ENCODE measurements around the gene HNRNPLL. TPM values are rescaled to one million over a fixed set of nuclear protein-coding genes. Genes with fewer than 3 reads are reported as not detected.
"Not testable (repeated sequence)": the region's sequence is repeated elsewhere in the genome, so short reads cannot be mapped to it uniquely, and the experiment has no call there.

Gene HNRNPLL
- total and polyA plus RNA-seq, 4 donors = 53.2 to 85.3 (median 59.7) TPM

DNA sequence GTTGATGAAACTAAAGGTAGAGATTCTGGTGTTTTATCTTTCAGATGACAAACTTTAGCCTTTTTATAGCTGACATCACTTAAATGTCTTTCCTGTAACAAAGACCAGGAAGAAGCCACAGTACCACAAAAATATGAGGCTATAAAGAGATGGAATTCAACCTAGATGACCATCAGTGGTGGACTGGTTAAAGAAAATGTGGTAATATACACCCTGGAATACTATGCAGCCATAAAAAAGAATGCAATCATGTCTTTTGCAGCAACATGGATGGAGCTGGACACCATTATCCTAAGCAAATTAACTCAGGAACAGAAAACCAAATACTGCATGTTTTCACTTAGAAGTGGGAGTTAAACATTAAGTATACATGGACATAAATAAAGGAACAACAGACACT, 18.3 kb upstream of the HNRNPLL start:
- Histone ChIP-seq H3K4me3 (ENCODE audit: low read depth, low read length) (no peak overlapping the region), H3K27me3 (ENCODE audit: control insufficient read depth, insufficient read depth, low read length) (no peaks in the 10 kb centered on the region), H3K9me3 (ENCODE audit: control insufficient read depth, insufficient read depth, low read length) (no peaks in the 10 kb centered on the region), H3K27ac (ENCODE audit: low read depth, low read length) (no peak overlapping the region), H3K4me1 (ENCODE audit: control insufficient read depth, insufficient read depth, low read length) (no peaks in the 10 kb centered on the region), H3K36me3 (ENCODE audit: control insufficient read depth, insufficient read depth, low read length) (no peaks in the 10 kb centered on the region)
- no peak for DNase-seq (ENCODE audit: low read depth in 4 of 6, low spot score in 6 of 6)

DNA sequence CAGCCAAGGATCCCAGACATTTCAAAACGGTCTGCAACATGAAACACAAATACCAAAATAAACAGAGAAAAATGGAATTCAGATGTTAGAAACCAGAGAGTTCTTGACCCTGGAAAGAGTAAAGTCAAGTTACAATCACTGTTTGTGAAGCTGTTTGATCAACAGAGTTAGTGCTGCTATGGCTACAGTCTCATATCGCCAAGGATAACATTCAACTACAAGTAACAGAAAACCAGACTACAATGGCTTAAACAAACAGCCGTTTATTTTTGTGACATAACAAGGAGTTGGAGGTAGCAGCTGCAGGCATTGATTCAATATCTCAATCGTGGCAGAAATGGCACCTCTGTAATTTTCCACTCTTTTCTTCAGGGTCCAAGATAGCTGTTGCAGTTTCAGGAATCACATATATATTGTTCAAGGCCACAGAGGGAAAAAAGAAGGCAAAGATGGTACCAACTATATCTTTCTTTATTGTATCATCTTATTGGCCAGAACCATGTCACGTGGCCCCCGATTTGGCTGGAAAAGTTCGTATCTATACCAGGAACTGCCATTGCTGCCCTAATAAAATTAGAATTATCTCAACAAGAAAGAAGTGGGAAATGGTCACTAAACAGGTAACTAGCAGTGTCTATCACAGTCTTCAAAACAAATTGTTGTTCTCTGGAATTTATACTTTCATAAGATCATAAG, 17.7 kb upstream of the HNRNPLL start:
- Histone ChIP-seq H3K4me3 (ENCODE audit: low read depth, low read length) (no peak overlapping the region), H3K9me3 (ENCODE audit: control insufficient read depth, insufficient read depth, low read length) (no peaks in the 10 kb centered on the region), H3K27ac (ENCODE audit: low read depth, low read length) (no peak overlapping the region), H3K27me3 (ENCODE audit: control insufficient read depth, insufficient read depth, low read length) (no peaks in the 10 kb centered on the region), H3K36me3 (ENCODE audit: control insufficient read depth, insufficient read depth, low read length) (no peaks in the 10 kb centered on the region), H3K4me1 (ENCODE audit: control insufficient read depth, insufficient read depth, low read length) (no peaks in the 10 kb centered on the region)
- WGBS (ENCODE audit: insufficient coverage) = 10% methylated on average over 2 of the region's 7 CpGs
- peak in 1 of 6 donors; percentile 49 for DNase-seq (ENCODE audit: low read depth in 4 of 6, low spot score in 6 of 6)

- Histone ChIP-seq H3K27ac (ENCODE audit: low read depth, low read length) (peak overlapping the region; percentile 47), H3K36me3 (ENCODE audit: control insufficient read depth, insufficient read depth, low read length) (no peaks in the 10 kb centered on the region), H3K9me3 (ENCODE audit: control insufficient read depth, insufficient read depth, low read length) (no peaks in the 10 kb centered on the region), H3K4me3 (ENCODE audit: low read depth, low read length) (no peak overlapping the region), H3K27me3 (ENCODE audit: control insufficient read depth, insufficient read depth, low read length) (no peaks in the 10 kb centered on the region), H3K4me1 (ENCODE audit: control insufficient read depth, insufficient read depth, low read length) (no peaks in the 10 kb centered on the region)
- no peak for DNase-seq (ENCODE audit: low read depth in 4 of 6, low spot score in 6 of 6)
- WGBS (ENCODE audit: insufficient coverage) = 77% methylated on average over 4 of the region's 4 CpGs
Measured at GRCh38 chr2:38619458-38620164, 16.9 kb upstream of the HNRNPLL start.

GRCh38 chr2:38617301-38617700, 14.6 kb upstream of the HNRNPLL start:
- no peaks in the 10 kb centered on the region for H3K9me3 ChIP-seq (ENCODE audit: control insufficient read depth, insufficient read depth, low read length)
- H3K4me3 ChIP-seq (ENCODE audit: low read depth, low read length) = no peak overlapping the region
- no peaks in the 10 kb centered on the region for H3K27me3 ChIP-seq (ENCODE audit: control insufficient read depth, insufficient read depth, low read length)
- no peaks in the 10 kb centered on the region for H3K36me3 ChIP-seq (ENCODE audit: control insufficient read depth, insufficient read depth, low read length)
- no peaks in the 10 kb centered on the region for H3K4me1 ChIP-seq (ENCODE audit: control insufficient read depth, insufficient read depth, low read length)
- H3K27ac ChIP-seq (ENCODE audit: low read depth, low read length) = no peak overlapping the region
- 100% methylated on average over 1 of the region's 3 CpGs for WGBS (ENCODE audit: insufficient coverage)
- no peak for DNase-seq (ENCODE audit: low read depth in 4 of 6, low spot score in 6 of 6)

GRCh38 chr2:38615237-38615636, 12.5 kb upstream of the HNRNPLL start:
- H3K4me3 ChIP-seq (ENCODE audit: low read depth, low read length) = no peak overlapping the region
- no peak for DNase-seq (ENCODE audit: low read depth in 4 of 6, low spot score in 6 of 6)
- H3K27me3 ChIP-seq (ENCODE audit: control insufficient read depth, insufficient read depth, low read length) = no peaks in the 10 kb centered on the region
- H3K9me3 ChIP-seq (ENCODE audit: control insufficient read depth, insufficient read depth, low read length) = no peaks in the 10 kb centered on the region
- no peaks in the 10 kb centered on the region for H3K36me3 ChIP-seq (ENCODE audit: control insufficient read depth, insufficient read depth, low read length)
- no peaks in the 10 kb centered on the region for H3K4me1 ChIP-seq (ENCODE audit: control insufficient read depth, insufficient read depth, low read length)
- H3K27ac ChIP-seq (ENCODE audit: low read depth, low read length) = no peak overlapping the region
- WGBS (ENCODE audit: insufficient coverage) = no CpG with 5 or more reads among the region's 1 CpG

DNA sequence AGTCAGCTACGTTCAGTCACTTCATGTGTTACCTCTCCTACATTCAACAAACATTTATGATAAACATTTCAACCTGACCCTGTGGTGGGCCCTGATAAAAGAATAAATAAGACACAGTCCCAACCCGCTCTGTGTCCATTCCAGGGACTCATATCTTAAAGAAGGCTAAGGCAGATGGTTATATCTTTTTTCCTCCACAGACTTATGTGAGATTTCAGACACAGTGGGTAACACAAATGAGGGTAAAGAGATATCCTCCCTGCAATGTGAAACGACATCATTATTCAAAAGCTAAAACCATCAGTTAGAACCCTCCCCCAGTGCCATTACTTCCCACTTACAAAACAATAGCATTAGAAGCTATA, 11.1 kb upstream of the HNRNPLL start:
- no peaks in the 10 kb centered on the region for H3K27me3 ChIP-seq (ENCODE audit: control insufficient read depth, insufficient read depth, low read length)
- no peak overlapping the region for H3K27ac ChIP-seq (ENCODE audit: low read depth, low read length)
- no peaks in the 10 kb centered on the region for H3K9me3 ChIP-seq (ENCODE audit: control insufficient read depth, insufficient read depth, low read length)
- H3K36me3 ChIP-seq (ENCODE audit: control insufficient read depth, insufficient read depth, low read length) = no peaks in the 10 kb centered on the region
- H3K4me1 ChIP-seq (ENCODE audit: control insufficient read depth, insufficient read depth, low read length) = no peaks in the 10 kb centered on the region
- DNase-seq (ENCODE audit: low read depth in 4 of 6, low spot score in 6 of 6) = no peak
- 70% methylated on average over 1 of the region's 3 CpGs for WGBS (ENCODE audit: insufficient coverage)
- H3K4me3 ChIP-seq (ENCODE audit: low read depth, low read length) = no peak overlapping the region

DNA sequence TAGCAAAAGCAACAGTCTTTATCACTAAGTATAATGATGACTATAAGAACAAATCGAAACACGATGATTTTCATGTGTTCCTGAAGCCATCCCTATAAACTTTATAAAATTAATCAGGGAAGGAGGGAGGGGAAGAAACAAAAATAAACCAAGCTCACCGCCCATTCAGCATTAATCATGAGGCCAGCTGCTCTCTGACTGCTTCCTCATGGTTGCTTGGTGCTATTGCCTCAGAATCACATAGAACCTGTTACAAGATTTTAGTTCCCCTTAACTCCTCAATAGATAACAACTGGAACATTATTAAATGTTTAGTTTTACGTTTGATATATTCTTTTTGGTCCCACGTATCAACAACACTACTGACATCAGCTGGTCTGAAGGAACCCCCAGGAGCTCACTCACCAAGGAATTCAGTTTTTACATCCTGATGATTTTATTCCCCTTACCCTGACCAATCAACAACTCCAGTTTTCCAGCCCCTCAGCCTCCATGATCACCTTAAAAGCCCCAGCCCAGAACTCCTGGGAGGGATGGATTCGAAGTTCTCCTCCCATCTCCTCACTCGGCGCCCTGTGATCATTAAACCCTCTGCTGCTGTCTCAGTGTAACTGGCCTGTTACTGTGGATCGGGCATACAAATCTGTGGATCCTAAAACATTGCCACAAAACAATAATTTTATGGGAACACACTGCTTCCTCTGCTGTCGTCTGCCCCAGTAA, 10.6 kb upstream of the HNRNPLL start:
- Histone ChIP-seq H3K9me3 (ENCODE audit: control insufficient read depth, insufficient read depth, low read length) (no peaks in the 10 kb centered on the region), H3K27ac (ENCODE audit: low read depth, low read length) (no peak overlapping the region), H3K27me3 (ENCODE audit: control insufficient read depth, insufficient read depth, low read length) (no peaks in the 10 kb centered on the region), H3K4me3 (ENCODE audit: low read depth, low read length) (no peak overlapping the region), H3K36me3 (ENCODE audit: control insufficient read depth, insufficient read depth, low read length) (no peaks in the 10 kb centered on the region), H3K4me1 (ENCODE audit: control insufficient read depth, insufficient read depth, low read length) (no peaks in the 10 kb centered on the region)
- no peak for DNase-seq (ENCODE audit: low read depth in 4 of 6, low spot score in 6 of 6)
- WGBS (ENCODE audit: insufficient coverage) = 70% methylated on average over 6 of the region's 10 CpGs

DNA sequence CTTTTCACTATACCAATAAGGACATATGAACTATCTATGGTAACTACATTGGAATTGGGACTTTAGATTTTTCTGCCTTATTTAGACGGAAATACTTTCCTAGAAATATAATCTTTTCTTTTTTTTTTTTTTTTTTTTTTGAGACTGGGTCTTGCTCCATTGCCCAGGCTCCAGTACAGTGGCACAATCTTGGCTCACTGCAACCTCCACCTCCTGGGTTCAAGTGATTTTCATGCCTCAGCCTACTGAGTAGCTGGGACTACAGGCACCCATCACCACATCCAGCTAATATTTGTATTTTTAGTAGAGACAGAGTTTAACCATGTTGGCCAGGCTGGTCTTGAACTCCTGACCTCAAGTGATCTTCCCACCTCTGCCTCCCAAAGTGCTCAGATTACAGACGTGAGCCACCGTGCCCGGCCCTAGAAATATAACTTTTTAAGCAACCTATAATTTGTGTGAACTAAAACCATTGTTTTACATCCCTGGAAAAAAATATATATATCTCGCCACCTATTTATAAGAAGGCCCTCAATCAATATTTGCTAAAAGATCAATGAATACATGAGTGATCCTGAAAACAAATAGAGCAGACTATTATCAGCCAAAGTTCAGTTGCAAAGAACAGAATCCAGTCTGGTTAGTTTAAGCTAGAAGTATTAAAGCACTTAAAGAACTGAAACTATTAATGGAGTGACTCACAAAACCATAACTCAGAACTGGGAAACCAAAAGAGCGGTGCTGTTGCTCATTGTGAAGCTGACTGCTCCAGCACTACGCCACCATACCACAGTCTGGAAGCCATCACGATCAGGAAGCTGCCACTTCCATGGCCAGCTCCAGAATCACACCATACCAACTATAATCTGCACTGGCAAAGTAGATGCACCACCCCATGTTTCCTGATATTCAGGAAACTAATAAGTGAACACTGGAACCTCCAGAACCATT, 8.4 kb upstream of the HNRNPLL start:
- Histone ChIP-seq H3K9me3 (ENCODE audit: control insufficient read depth, insufficient read depth, low read length) (no peaks in the 10 kb centered on the region), H3K4me3 (ENCODE audit: low read depth, low read length) (no peak overlapping the region), H3K36me3 (ENCODE audit: control insufficient read depth, insufficient read depth, low read length) (no peaks in the 10 kb centered on the region), H3K4me1 (ENCODE audit: control insufficient read depth, insufficient read depth, low read length) (no peaks in the 10 kb centered on the region), H3K27me3 (ENCODE audit: control insufficient read depth, insufficient read depth, low read length) (no peaks in the 10 kb centered on the region), H3K27ac (ENCODE audit: low read depth, low read length) (no peak overlapping the region)
- no peak for DNase-seq (ENCODE audit: low read depth in 4 of 6, low spot score in 6 of 6)
- 90% methylated on average over 4 of the region's 8 CpGs for WGBS (ENCODE audit: insufficient coverage)

GRCh38 chr2:38609246-38609645, 6.5 kb upstream of the HNRNPLL start:
- H3K36me3 ChIP-seq (ENCODE audit: control insufficient read depth, insufficient read depth, low read length); H3K4me3 ChIP-seq (ENCODE audit: low read depth, low read length); DNase-seq (ENCODE audit: low read depth in 4 of 6, low spot score in 6 of 6); H3K9me3 ChIP-seq (ENCODE audit: control insufficient read depth, insufficient read depth, low read length); H3K4me1 ChIP-seq (ENCODE audit: control insufficient read depth, insufficient read depth, low read length); H3K27ac ChIP-seq (ENCODE audit: low read depth, low read length); H3K27me3 ChIP-seq (ENCODE audit: control insufficient read depth, insufficient read depth, low read length): not testable (repeated sequence)
- WGBS (ENCODE audit: insufficient coverage) = 100% methylated on average over 1 of the region's 2 CpGs
